ENCODE results near the gene MAFB.
A peak's percentile ranks its signal among the peaks of the same experiment; 100 is the strongest.
"Not testable (repeated sequence)": the region's sequence is repeated elsewhere in the genome, so short reads cannot be mapped to it uniquely, and the experiment has no call there.

Gene MAFB

GRCh38 chr20:40689100-40689942 lies at the start of gene MAFB:
Gene MAFB (minus strand): TSS chr20:40689236. CDS start chr20:40688850, 386 bp downstream.
- peak; percentile 96 for DNase-seq (ENCODE audit: low spot score)

- not testable (repeated sequence) for DNase-seq (ENCODE audit: low spot score)
Observed at GRCh38 chr20:40736468-40736867, 47.4 kb upstream of the MAFB start.

GRCh38 chr20:40728996-40729395 lies 40.0 kb upstream of the MAFB start:
- no peak for DNase-seq (ENCODE audit: low spot score)

GRCh38 chr20:40728470-40728869 lies 39.4 kb upstream of the MAFB start:
- DNase-seq (ENCODE audit: low spot score): no peak

- no peak for DNase-seq (ENCODE audit: low spot score)
Observed at GRCh38 chr20:40727960-40728359, 38.9 kb upstream of the MAFB start.

GRCh38 chr20:40726776-40727175 lies 37.7 kb upstream of the MAFB start:
- no peak for DNase-seq (ENCODE audit: low spot score)

- no peak for DNase-seq (ENCODE audit: low spot score)
Observed at GRCh38 chr20:40724566-40724965, 35.5 kb upstream of the MAFB start.

GRCh38 chr20:40720826-40721225 lies 31.8 kb upstream of the MAFB start:
- DNase-seq (ENCODE audit: low spot score): peak; percentile 21

GRCh38 chr20:40720099-40720498 lies 31.1 kb upstream of the MAFB start:
- DNase-seq (ENCODE audit: low spot score): no peak

GRCh38 chr20:40718982-40719729 lies 30.1 kb upstream of the MAFB start:
- DNase-seq (ENCODE audit: low spot score): peak; percentile 20

GRCh38 chr20:40718214-40718977 lies 29.4 kb upstream of the MAFB start:
- DNase-seq (ENCODE audit: low spot score): no peak

- DNase-seq (ENCODE audit: low spot score): no peak
Observed at GRCh38 chr20:40717343-40717865, 28.4 kb upstream of the MAFB start.

GRCh38 chr20:40715491-40715890 lies 26.5 kb upstream of the MAFB start:
- no peak for DNase-seq (ENCODE audit: low spot score)

GRCh38 chr20:40714916-40715315 lies 25.9 kb upstream of the MAFB start:
- DNase-seq (ENCODE audit: low spot score): no peak

GRCh38 chr20:40714109-40714508 lies 25.1 kb upstream of the MAFB start:
- no peak for DNase-seq (ENCODE audit: low spot score)

GRCh38 chr20:40713508-40713907 lies 24.5 kb upstream of the MAFB start:
- DNase-seq (ENCODE audit: low spot score): no peak

- no peak for DNase-seq (ENCODE audit: low spot score)
Observed at GRCh38 chr20:40711079-40711478, 22.0 kb upstream of the MAFB start.

- no peak for DNase-seq (ENCODE audit: low spot score)
Observed at GRCh38 chr20:40710603-40711002, 21.6 kb upstream of the MAFB start.

- DNase-seq (ENCODE audit: low spot score): no peak
Observed at GRCh38 chr20:40706977-40707582, 18.0 kb upstream of the MAFB start.

GRCh38 chr20:40705413-40705812 lies 16.4 kb upstream of the MAFB start:
- no peak for DNase-seq (ENCODE audit: low spot score)

GRCh38 chr20:40704828-40705227 lies 15.8 kb upstream of the MAFB start:
- no peak for DNase-seq (ENCODE audit: low spot score)

Measured in pons (tissue), 1 donor.